ENCODE measurements around the gene NCBP3.

DNA sequence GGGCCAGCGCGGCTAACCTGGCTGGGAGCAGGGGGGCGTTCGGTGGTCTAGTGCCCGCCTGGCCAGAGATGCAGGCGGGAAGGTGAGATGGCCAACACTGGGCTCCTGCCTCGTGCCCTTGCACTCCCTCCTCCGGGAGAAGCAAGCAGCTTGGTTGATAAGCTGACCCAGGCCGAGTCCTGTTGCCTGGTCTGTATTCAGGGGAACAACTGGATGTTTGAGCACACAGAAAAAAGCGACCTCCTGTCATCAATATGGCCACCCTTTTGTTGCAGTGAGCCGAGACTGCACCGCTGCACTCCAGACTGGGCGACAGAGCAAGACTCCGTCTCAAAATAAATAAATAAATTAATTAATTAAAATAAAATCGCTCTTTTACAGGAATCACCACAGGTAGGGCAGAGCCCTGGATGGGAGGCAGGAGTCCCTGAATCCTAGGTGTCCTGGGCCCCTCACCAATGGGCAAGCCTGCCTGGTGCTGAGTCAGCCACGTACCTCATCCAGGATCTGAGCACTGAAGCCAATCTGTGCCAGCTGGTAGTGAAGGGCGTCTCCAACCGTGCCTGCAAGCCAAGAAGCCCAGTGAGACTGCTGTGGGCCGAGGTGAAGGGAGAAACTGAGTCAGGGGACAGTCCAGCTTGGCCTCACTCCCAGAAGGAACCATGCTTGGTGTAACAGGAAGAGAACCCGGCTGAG is 90.6 kb downstream of the NCBP3 start:
- TF ChIP-seq, protein P1, sequence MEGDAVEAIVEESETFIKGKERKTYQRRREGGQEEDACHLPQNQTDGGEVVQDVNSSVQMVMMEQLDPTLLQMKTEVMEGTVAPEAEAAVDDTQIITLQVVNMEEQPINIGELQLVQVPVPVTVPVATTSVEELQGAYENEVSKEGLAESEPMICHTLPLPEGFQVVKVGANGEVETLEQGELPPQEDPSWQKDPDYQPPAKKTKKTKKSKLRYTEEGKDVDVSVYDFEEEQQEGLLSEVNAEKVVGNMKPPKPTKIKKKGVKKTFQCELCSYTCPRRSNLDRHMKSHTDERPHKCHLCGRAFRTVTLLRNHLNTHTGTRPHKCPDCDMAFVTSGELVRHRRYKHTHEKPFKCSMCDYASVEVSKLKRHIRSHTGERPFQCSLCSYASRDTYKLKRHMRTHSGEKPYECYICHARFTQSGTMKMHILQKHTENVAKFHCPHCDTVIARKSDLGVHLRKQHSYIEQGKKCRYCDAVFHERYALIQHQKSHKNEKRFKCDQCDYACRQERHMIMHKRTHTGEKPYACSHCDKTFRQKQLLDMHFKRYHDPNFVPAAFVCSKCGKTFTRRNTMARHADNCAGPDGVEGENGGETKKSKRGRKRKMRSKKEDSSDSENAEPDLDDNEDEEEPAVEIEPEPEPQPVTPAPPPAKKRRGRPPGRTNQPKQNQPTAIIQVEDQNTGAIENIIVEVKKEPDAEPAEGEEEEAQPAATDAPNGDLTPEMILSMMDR (IDR thresholded peaks at IDR 0.05), result no peak
- no peak for TF ChIP-seq POLR2A (IDR thresholded peaks at IDR 0.05)

Measured in Peyer's patch (tissue), 4 donors.